HG02884 (cell line): Measurements from ENCODE around the gene OSBPL5.

Source experiments
- ATAC-seq: cut with Tn5 transposase; IDR thresholded peaks from one replicate; pipeline ENCODE4 v1.9.1; 2021; ENCODE audit warnings: mild to moderate bottlenecking, moderate library complexity; ENCODE audit not compliant: unreplicated experiment

The OSBPL5 gene

GRCh38 chr11:3150726-3151125 is 14.4 kb downstream of the OSBPL5 start:
- no peak for ATAC-seq

- ATAC-seq: no peak
These were observed 15.3 kb downstream of the OSBPL5 start for GRCh38 chr11:3149852-3150188.

GRCh38 chr11:3148990-3149851 is 15.9 kb downstream of the OSBPL5 start:
- ATAC-seq: no peak

GRCh38 chr11:3148255-3148989 is 16.7 kb downstream of the OSBPL5 start:
- ATAC-seq: no peak

- ATAC-seq: no peak
These were observed 17.5 kb downstream of the OSBPL5 start for GRCh38 chr11:3147626-3148025.

- ATAC-seq: no peak
These were observed 17.9 kb downstream of the OSBPL5 start for GRCh38 chr11:3147257-3147619.

- ATAC-seq: no peak
These were observed 18.4 kb downstream of the OSBPL5 start for GRCh38 chr11:3146612-3147256.

GRCh38 chr11:3145206-3145520 is 19.9 kb downstream of the OSBPL5 start:
- ATAC-seq: no peak

GRCh38 chr11:3144296-3145205 is 20.6 kb downstream of the OSBPL5 start:
- no peak for ATAC-seq

GRCh38 chr11:3143136-3143880 is 21.8 kb downstream of the OSBPL5 start:
- no peak for ATAC-seq

GRCh38 chr11:3140291-3140603 is 24.9 kb downstream of the OSBPL5 start:
- ATAC-seq: no peak

GRCh38 chr11:3139481-3140290 is 25.4 kb downstream of the OSBPL5 start:
- no peak for ATAC-seq

- no peak for ATAC-seq
These were observed 26.0 kb downstream of the OSBPL5 start for GRCh38 chr11:3139086-3139440.

GRCh38 chr11:3138178-3139085 is 26.7 kb downstream of the OSBPL5 start:
- ATAC-seq: no peak

- ATAC-seq: no peak
These were observed 27.5 kb downstream of the OSBPL5 start for GRCh38 chr11:3137486-3138177.

- no peak for ATAC-seq
These were observed 28.3 kb downstream of the OSBPL5 start for GRCh38 chr11:3136546-3137455.
